H1 (cell line): ENCODE results near the gene FHIT. TPM values are rescaled to one million over a fixed set of nuclear protein-coding genes. Genes with fewer than 3 reads are reported as not detected.

ENCODE experiments used
- CTCF ChIA-PET: fragments of 300-600 bp; sonication (Branson Sonifier 250); formaldehyde crosslinking; loops from one replicate; lab custom pipeline; 2021; ENCODE audit not compliant: partially characterized antibody; lab: Charles Lee
- POLR2A ChIA-PET: fragments of 300-600 bp; sonication (Branson Sonifier 250); formaldehyde crosslinking; loops from one replicate; lab custom pipeline; 2021; ENCODE audit warnings: inconsistent platforms; ENCODE audit not compliant: partially characterized antibody; lab: Charles Lee
- DNase-seq, 2 experiments: peaks; one replicate each; pipeline versions ENCODE4 v3.0.0 to v3.0.0-alpha.2; 2010 to 2022; ENCODE audit warnings: low spot score in 2 of 2, low read depth in 1 of 2, mixed read lengths in 1 of 2
- FAIRE-seq: peaks from 2 replicates; lab custom pipeline; 2011; peaks lifted over from hg19 to GRCh38; lab: Jason Lieb, UNC
- H2AFZ ChIP-seq: 2 replicates; pipeline ENCODE4 v1.8.1; 2012; ENCODE audit warnings: low read length, inconsistent platforms
- H2AK5ac ChIP-seq: 2 replicates; pipeline ENCODE4 v1.6.1; 2013; ENCODE audit warnings: low read depth, low read length
- H2BK120ac ChIP-seq: replicated peaks from 2 replicates; pipeline ENCODE3; 2013; ENCODE audit warnings: low read depth, low read length, inconsistent platforms
- H2BK12ac ChIP-seq: 2 replicates; pipeline ENCODE4 v1.6.1; 2013; ENCODE audit warnings: low read depth, low read length
- H2BK15ac ChIP-seq: 2 replicates; pipeline ENCODE4 v1.6.1; 2013; ENCODE audit warnings: low read length
- H2BK20ac ChIP-seq: 2 replicates; pipeline ENCODE4 v1.6.1; 2013; ENCODE audit warnings: low read length
- H2BK5ac ChIP-seq: 2 replicates; pipeline ENCODE4 v1.6.1; 2013; ENCODE audit warnings: low read depth, low read length
- H3K14ac ChIP-seq: 2 replicates; pipeline ENCODE4 v1.6.1; 2013; ENCODE audit warnings: inconsistent platforms; ENCODE audit not compliant: insufficient read length
- H3K18ac ChIP-seq: 2 replicates; pipeline ENCODE4 v1.6.1; 2013; ENCODE audit warnings: low read length; ENCODE audit errors: extremely low read depth
- H3K23ac ChIP-seq: 2 replicates; pipeline ENCODE4 v1.6.1; 2013; ENCODE audit warnings: inconsistent platforms; ENCODE audit not compliant: insufficient read length
- H3K23me2 ChIP-seq: 2 replicates; pipeline ENCODE4 v1.6.1; 2013; ENCODE audit warnings: low read depth, low read length
- H3K27ac ChIP-seq: 2 replicates; pipeline ENCODE4 v1.6.1; 2011; ENCODE audit warnings: low read depth, low read length, inconsistent platforms
- H3K27me3 ChIP-seq, 4 experiments: replicated peaks in 1 of 4; 1 replicate in 1 of 4; 2 replicates in 3 of 4; pipeline versions ENCODE4 v1.6.1 to v1.8.1; 2011 to 2013; ENCODE audit warnings: low read length in 3 of 4, mild to moderate bottlenecking in 3 of 4, inconsistent platforms in 2 of 4, mixed read lengths in 2 of 4, moderate library complexity in 1 of 4; ENCODE audit not compliant: control insufficient read depth in 3 of 4, insufficient read depth in 3 of 4; ENCODE audit errors: extremely low read depth in 1 of 4
- H3K36me3 ChIP-seq, 4 experiments: 2 replicates each; pipeline versions ENCODE4 v1.6.1 to v1.8.1; 2011 to 2013; ENCODE audit warnings: mild to moderate bottlenecking in 4 of 4, low read length in 3 of 4, moderate library complexity in 2 of 4, control low read depth in 1 of 4, inconsistent platforms in 1 of 4; ENCODE audit not compliant: insufficient read depth in 4 of 4, control insufficient read depth in 2 of 4
- H3K4ac ChIP-seq: replicated peaks from 2 replicates; pipeline ENCODE3; 2013; ENCODE audit warnings: low read length, low read depth, mixed read lengths, inconsistent platforms; ENCODE audit not compliant: insufficient read length
- H3K4me1 ChIP-seq, 4 experiments: replicated peaks in 1 of 4; 1 replicate in 1 of 4; 2 replicates in 3 of 4; pipeline versions ENCODE4 v1.6.1 to v1.8.1; 2011 to 2013; ENCODE audit warnings: low read length in 3 of 4, inconsistent platforms in 2 of 4, mixed read lengths in 1 of 4; ENCODE audit not compliant: insufficient read depth in 4 of 4, control insufficient read depth in 3 of 4
- H3K4me2 ChIP-seq, 2 experiments: 2 replicates each; pipeline versions ENCODE4 v1.6.1 to v1.8.1; 2011 to 2013; ENCODE audit warnings: low read depth in 2 of 2, low read length in 2 of 2, control low read depth in 1 of 2, inconsistent platforms in 1 of 2, mild to moderate bottlenecking in 1 of 2; ENCODE audit not compliant: insufficient read depth in 1 of 2
- H3K4me3 ChIP-seq, 4 experiments: fragments of 200-600, 300-600 bp in 1 of 4; sonication (generic), shearing (Covaris generic), sonication (Bioruptor Twin) in 1 of 4; 2 replicates each; pipeline versions ENCODE4 v1.5.1 to v1.8.1; 2011 to 2016; ENCODE audit warnings: low read length in 4 of 4, low read depth in 3 of 4, control low read depth in 2 of 4, inconsistent platforms in 2 of 4, mild to moderate bottlenecking in 2 of 4, mixed read lengths in 1 of 4, moderate library complexity in 1 of 4; ENCODE audit not compliant: insufficient read depth in 2 of 4; ENCODE audit errors: extremely low read depth in 1 of 4
- H3K56ac ChIP-seq: replicated peaks from 2 replicates; pipeline ENCODE3; 2013; ENCODE audit warnings: low read depth, mild to moderate bottlenecking, mixed read lengths, low read length, inconsistent platforms; ENCODE audit not compliant: insufficient read length
- H3K79me1 ChIP-seq: 2 replicates; pipeline ENCODE4 v1.6.1; 2013; ENCODE audit warnings: low read depth, low read length, control low read depth
- H3K79me2 ChIP-seq, 2 experiments: 2 replicates each; pipeline versions ENCODE4 v1.6.1 to v1.8.1; 2012 to 2013; ENCODE audit warnings: low read length in 2 of 2, mild to moderate bottlenecking in 2 of 2, inconsistent platforms in 1 of 2; ENCODE audit not compliant: insufficient read depth in 2 of 2, control insufficient read depth in 1 of 2
- H3K9ac ChIP-seq, 4 experiments: replicated peaks in 1 of 4; 1 replicate in 1 of 4; 2 replicates in 3 of 4; pipeline versions ENCODE4 v1.6.1 to v1.8.1; 2011 to 2013; ENCODE audit warnings: low read depth in 3 of 4, low read length in 3 of 4, control low read depth in 2 of 4, mild to moderate bottlenecking in 2 of 4, moderate library complexity in 2 of 4, inconsistent platforms in 1 of 4; ENCODE audit errors: extremely low read depth in 1 of 4
- H3K9me3 ChIP-seq, 2 experiments: 2 replicates each; pipeline versions ENCODE4 v1.6.1 to v1.8.1; 2012 to 2013; ENCODE audit warnings: mild to moderate bottlenecking in 2 of 2, moderate library complexity in 2 of 2, control low read depth in 1 of 2, inconsistent platforms in 1 of 2, low read depth in 1 of 2, low read length in 1 of 2, mixed read lengths in 1 of 2; ENCODE audit not compliant: insufficient read depth in 2 of 2
- H4K20me1 ChIP-seq, 2 experiments: replicated peaks in 1 of 2; 2 replicates each; pipeline versions ENCODE3 to v1.8.1; 2011 to 2013; ENCODE audit warnings: inconsistent platforms in 2 of 2, low read length in 2 of 2, mild to moderate bottlenecking in 1 of 2; ENCODE audit not compliant: insufficient read depth in 2 of 2, control insufficient read depth in 1 of 2
- H4K5ac ChIP-seq: 2 replicates; pipeline ENCODE4 v1.6.1; 2013; ENCODE audit warnings: low read length, low read depth, mixed read lengths, inconsistent platforms; ENCODE audit not compliant: insufficient read length
- H4K8ac ChIP-seq: 2 replicates; pipeline ENCODE4 v1.8.0; 2013; ENCODE audit warnings: mild to moderate bottlenecking, moderate library complexity, low read length, inconsistent platforms; ENCODE audit not compliant: insufficient read depth; ENCODE audit errors: extremely low read depth
- H4K91ac ChIP-seq: replicated peaks from 2 replicates; pipeline ENCODE3; 2013; ENCODE audit warnings: low read length, mixed read lengths, inconsistent platforms; ENCODE audit not compliant: insufficient read length
- CBX8 ChIP-seq: fragments of 300-800, 300-1000 bp; sonication (generic); IDR thresholded peaks from 2 replicates; pipeline ENCODE4 v1.7.1; 2016; ENCODE audit warnings: low read depth, low read length, borderline replicate concordance
- CHD1 ChIP-seq: IDR thresholded peaks from 2 replicates; pipeline ENCODE4 v1.6.1; 2012; ENCODE audit warnings: low read depth, low read length, improper control_type of control experiment
- PHF8 ChIP-seq: fragments of 200-600 bp; sonication (generic); conservative IDR thresholded peaks from 2 replicates; pipeline ENCODE4 v1.7.1; 2012; ENCODE audit warnings: low read depth, mild to moderate bottlenecking, inconsistent platforms, low read length, moderate library complexity
- POLR2AphosphoS5 ChIP-seq: IDR thresholded peaks from 2 replicates; pipeline ENCODE4 v1.6.1; 2011; ENCODE audit warnings: low read depth, low read length
- RBBP5 ChIP-seq: IDR thresholded peaks from 2 replicates; pipeline ENCODE4 v1.7.1; 2012; ENCODE audit warnings: low read depth, mild to moderate bottlenecking, inconsistent platforms, low read length, moderate library complexity, borderline replicate concordance
- RNF2 ChIP-seq: fragments of 200-900, 300-1000 bp; sonication (generic); IDR thresholded peaks from 2 replicates; pipeline ENCODE4 v1.7.1; 2016; ENCODE audit warnings: borderline replicate concordance, low read depth, mild to moderate bottlenecking, antibody characterized with exemption, low read length; ENCODE audit not compliant: poor library complexity, severe bottlenecking; ENCODE audit errors: missing control alignments
- SIX5 ChIP-seq: IDR thresholded peaks from 2 replicates; pipeline ENCODE4 v1.6.1; 2011; ENCODE audit warnings: mild to moderate bottlenecking, low read depth, low read length
- TCF12 ChIP-seq: IDR thresholded peaks from 2 replicates; pipeline ENCODE4 v1.6.1; 2011; ENCODE audit warnings: low read depth, mild to moderate bottlenecking, low read length
- WGBS, 2 experiments: shearing (Covaris generic) in 1 of 2; methylation state at CpG; one replicate each; pipeline versions ENCODE4 v1.1.6 to v1.1.7; 2013 to 2015; ENCODE audit warnings: low lambda C conversion rate in 2 of 2, mixed read lengths in 2 of 2, inconsistent platforms in 1 of 2, low coverage in 1 of 2, missing lambda C conversion rate in 1 of 2; ENCODE audit not compliant: insufficient replicate concordance in 2 of 2, insufficient coverage in 1 of 2, insufficient read length in 1 of 2; ENCODE audit errors: extremely low coverage in 1 of 2, missing lambda C conversion rate in 1 of 2; 5-methylcytosine and 5-hydroxymethylcytosine counted together
- polyA plus RNA-seq, 7 experiments: library from polyadenylated mRNA; depleted of rRNA in 3 of 7; stranded (reverse) in 5 of 7; unstranded in 2 of 7; fragments of >200 nt in 5 of 7; fragments of 200-250 nt in 2 of 7; gene quantifications; 1 replicate in 5 of 7; 2 replicates in 1 of 7; 4 replicates in 1 of 7; pipeline versions ENCODE4 v1.2.1 to v1.2.3, GENCODE V29; 2011 to 2013; ENCODE audit warnings: missing spikeins in 2 of 7, mixed read lengths in 2 of 7
- total RNA-seq: library from RNA; stranded (reverse); fragmentation: NEBNext Ultra II Directional; extraction: Animal tissue kit (Norgen Biotek cat#: 25700); gene quantifications from 2 replicates; pipeline ENCODE4 v1.2.1, GENCODE V29; 2021
- TF ChIP-seq, protein P1 (sequence below), 3 experiments: IDR thresholded peaks; 1 replicate in 2 of 3; 2 replicates in 1 of 3; pipeline versions ENCODE4 v1.5.1 to v1.6.1; 2011; ENCODE audit warnings: low read length in 3 of 3, mild to moderate bottlenecking in 3 of 3, inconsistent platforms in 2 of 3, low read depth in 1 of 3, moderate library complexity in 1 of 3; ENCODE audit not compliant: insufficient read depth in 1 of 3; ENCODE audit errors: control extremely low read depth in 1 of 3
- TF ChIP-seq, protein P2 (sequence below): IDR thresholded peaks from 2 replicates; pipeline ENCODE4 v1.6.1; 2011; ENCODE audit warnings: low read length, improper control_type of control experiment

Gene FHIT
- total and polyA plus RNA-seq, 2 of the 8 experiments (the other 6 are each of a cell fraction or from before 2014, with no cell fraction given) = 1.2 to 3.2 TPM

DNA sequence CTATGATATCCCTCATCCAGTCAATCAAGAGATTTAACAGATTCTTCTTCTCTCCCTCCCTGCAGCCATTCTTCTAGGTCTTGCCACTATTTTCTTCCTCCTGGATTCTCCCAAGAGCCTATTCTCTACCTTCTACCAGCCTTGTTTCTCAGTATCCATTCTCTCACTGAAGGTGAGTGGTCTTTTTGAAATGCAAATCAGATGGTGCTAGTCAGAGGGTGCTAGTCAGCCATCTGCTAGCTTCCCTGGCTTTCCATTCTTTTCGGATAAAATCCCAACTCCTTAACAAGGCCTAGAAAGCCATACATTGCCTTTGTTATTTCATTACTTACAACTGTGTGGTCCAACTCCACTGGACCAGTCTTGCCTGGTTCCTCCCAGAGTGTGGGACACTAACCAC, 1467.1 kb downstream of the FHIT start:
- Histone ChIP-seq H3K4ac (no peak overlapping the region), H2BK15ac (no peak overlapping the region; the same call in 1 of the 2 replicates), H2BK20ac (no peak overlapping the region), H4K8ac (no peak overlapping the region), H4K5ac (no peak overlapping the region), H3K4me2 (no peak overlapping the region), H3K27me3 (no peaks in the 10 kb centered on the region), H3K18ac (no peak overlapping the region), H2BK120ac (no peak overlapping the region), H2BK12ac (no peak overlapping the region), H3K27ac (no peak overlapping the region), H3K9ac (no peak overlapping the region), H3K4me1 (peaks cover 0 to 4% (median 1%) of the 10 kb centered on the region in 4 experiments; a peak in 1 of 7 replicates), H3K36me3 (no peaks in the 10 kb centered on the region), H2BK5ac (peak overlapping the region; percentile 75; the same call in 1 of the 2 replicates), H4K91ac (no peak overlapping the region), H3K4me3 (no peak overlapping the region), H2AFZ (0 out of 2 replicates have a peak overlapping the region, but pooled peaks have one; percentile 78), H3K56ac (no peak overlapping the region), H3K79me1 (no peaks in the 10 kb centered on the region), H2AK5ac (peak overlapping the region; percentile 17; the same call in 1 of the 2 replicates), H3K9me3 (peaks cover 0 to 3% of the 10 kb centered on the region in 2 experiments; a peak in 1 of 4 replicates), H3K23ac (no peak overlapping the region), H4K20me1 (no peaks in the 10 kb centered on the region), H3K23me2 (no peaks in the 10 kb centered on the region), H3K14ac (no peak overlapping the region), H3K79me2 (no peaks in the 10 kb centered on the region)
- CTCF ChIA-PET = interaction anchor here (1.1 kb wide), 1 partner anchor 74 kb away, joined by 3 read pairs; no protein-coding TSS in a partner anchor
- no peak for DNase-seq
- no peak for FAIRE-seq
- POLR2A ChIA-PET = no interaction called here
- 81% methylated on average over 1 of the region's 1 CpG; no CpG with 5 or more reads in 1 of the 2 experiments for WGBS, 2 experiments
- TF ChIP-seq RNF2 (no peak), CBX8 (no peak), RBBP5 (no peak), PHF8 (no peak), CHD1 (no peak), TCF12 (no peak), POLR2AphosphoS5 (no peak), SIX5 (no peak)
- TF ChIP-seq, protein P1, sequence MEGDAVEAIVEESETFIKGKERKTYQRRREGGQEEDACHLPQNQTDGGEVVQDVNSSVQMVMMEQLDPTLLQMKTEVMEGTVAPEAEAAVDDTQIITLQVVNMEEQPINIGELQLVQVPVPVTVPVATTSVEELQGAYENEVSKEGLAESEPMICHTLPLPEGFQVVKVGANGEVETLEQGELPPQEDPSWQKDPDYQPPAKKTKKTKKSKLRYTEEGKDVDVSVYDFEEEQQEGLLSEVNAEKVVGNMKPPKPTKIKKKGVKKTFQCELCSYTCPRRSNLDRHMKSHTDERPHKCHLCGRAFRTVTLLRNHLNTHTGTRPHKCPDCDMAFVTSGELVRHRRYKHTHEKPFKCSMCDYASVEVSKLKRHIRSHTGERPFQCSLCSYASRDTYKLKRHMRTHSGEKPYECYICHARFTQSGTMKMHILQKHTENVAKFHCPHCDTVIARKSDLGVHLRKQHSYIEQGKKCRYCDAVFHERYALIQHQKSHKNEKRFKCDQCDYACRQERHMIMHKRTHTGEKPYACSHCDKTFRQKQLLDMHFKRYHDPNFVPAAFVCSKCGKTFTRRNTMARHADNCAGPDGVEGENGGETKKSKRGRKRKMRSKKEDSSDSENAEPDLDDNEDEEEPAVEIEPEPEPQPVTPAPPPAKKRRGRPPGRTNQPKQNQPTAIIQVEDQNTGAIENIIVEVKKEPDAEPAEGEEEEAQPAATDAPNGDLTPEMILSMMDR (IDR thresholded peaks at IDR 0.05; ENCODE audit: control extremely low read depth in 1 of 3, insufficient read depth in 1 of 3, low read depth in 1 of 3, low read length in 3 of 3) = no peak
- TF ChIP-seq, protein P2, sequence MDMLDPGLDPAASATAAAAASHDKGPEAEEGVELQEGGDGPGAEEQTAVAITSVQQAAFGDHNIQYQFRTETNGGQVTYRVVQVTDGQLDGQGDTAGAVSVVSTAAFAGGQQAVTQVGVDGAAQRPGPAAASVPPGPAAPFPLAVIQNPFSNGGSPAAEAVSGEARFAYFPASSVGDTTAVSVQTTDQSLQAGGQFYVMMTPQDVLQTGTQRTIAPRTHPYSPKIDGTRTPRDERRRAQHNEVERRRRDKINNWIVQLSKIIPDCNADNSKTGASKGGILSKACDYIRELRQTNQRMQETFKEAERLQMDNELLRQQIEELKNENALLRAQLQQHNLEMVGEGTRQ = no peak
